ENCODE data around the gene EHMT1.

The EHMT1 gene

GRCh38 chr9:137757613-137758029 is 138.8 kb downstream of the EHMT1 start:
- intact Hi-C loops (cut with DNase I) = no loop called here
- peak in 1 of 42 donors; percentile 30 for DNase-seq

- peak in 1 of 42 donors; percentile 2 for DNase-seq
These were observed 139.3 kb downstream of the EHMT1 start for GRCh38 chr9:137758067-137758466.

GRCh38 chr9:137759117-137759516 is 140.3 kb downstream of the EHMT1 start:
- intact Hi-C loops (cut with DNase I) = no loop called here
- DNase-seq = no peak

More at GRCh38 chr9:137758067-137758466, 139.3 kb downstream of the EHMT1 start:
- intact Hi-C loops (cut with DNase I) = no loop called here

- peak in 8 of 42 donors; percentile 24 to 47 (median 30) for DNase-seq
- intact Hi-C loops (cut with DNase I) = no loop called here
These were observed 141.0 kb downstream of the EHMT1 start for GRCh38 chr9:137759649-137760321.

- intact Hi-C loops (cut with DNase I) = no loop called here
- no peak for DNase-seq
These were observed 141.6 kb downstream of the EHMT1 start for GRCh38 chr9:137760426-137760825.

GRCh38 chr9:137761032-137761431 is 142.2 kb downstream of the EHMT1 start:
- peak in 3 of 42 donors; percentile 24 to 31 (median 30) for DNase-seq
- intact Hi-C loops (cut with DNase I) = no loop called here

- intact Hi-C loops (cut with DNase I) = no loop called here
- DNase-seq = no peak
These were observed 143.0 kb downstream of the EHMT1 start for GRCh38 chr9:137761793-137762192.

- no peak for DNase-seq
- intact Hi-C loops (cut with DNase I) = no loop called here
These were observed 143.7 kb downstream of the EHMT1 start for GRCh38 chr9:137762414-137763061.

GRCh38 chr9:137763271-137763955 is 144.6 kb downstream of the EHMT1 start:
- intact Hi-C loops (cut with DNase I) = no loop called here
- DNase-seq = no peak

GRCh38 chr9:137764171-137764671 is 145.4 kb downstream of the EHMT1 start:
- intact Hi-C loops (cut with DNase I) = no loop called here
- peak in 36 of 42 donors; percentile 19 to 84 (median 62) for DNase-seq

GRCh38 chr9:137764981-137765380 is 146.2 kb downstream of the EHMT1 start:
- intact Hi-C loops (cut with DNase I) = no loop called here

GRCh38 chr9:137765536-137765935 is 146.7 kb downstream of the EHMT1 start:
- peak in 1 of 42 donors; percentile 26 for DNase-seq
- intact Hi-C loops (cut with DNase I) = no loop called here

More at GRCh38 chr9:137764981-137765380, 146.2 kb downstream of the EHMT1 start:
- peak in 3 of 42 donors; percentile 37 to 66 (median 46) for DNase-seq

- no peak for DNase-seq
- intact Hi-C loops (cut with DNase I) = no loop called here
These were observed 152.8 kb downstream of the EHMT1 start for GRCh38 chr9:137771580-137771979.

- DNase-seq = no peak
- intact Hi-C loops (cut with DNase I) = no loop called here
These were observed 153.6 kb downstream of the EHMT1 start for GRCh38 chr9:137772281-137772873.

GRCh38 chr9:137774775-137775386 is 156.1 kb downstream of the EHMT1 start:
- intact Hi-C loops (cut with DNase I) = no loop called here
- no peak for DNase-seq

GRCh38 chr9:137776306-137776995 is 157.6 kb downstream of the EHMT1 start:
- intact Hi-C loops (cut with DNase I) = no loop called here
- no peak for DNase-seq

GRCh38 chr9:137777761-137778160 is 159.0 kb downstream of the EHMT1 start:
- intact Hi-C loops (cut with DNase I) = no loop called here

GRCh38 chr9:137778336-137778735 is 159.5 kb downstream of the EHMT1 start:
- DNase-seq = no peak
- intact Hi-C loops (cut with DNase I) = no loop called here

More at GRCh38 chr9:137777761-137778160, 159.0 kb downstream of the EHMT1 start:
- no peak for DNase-seq
